Retinal pigment epithelial cell (primary cell): ENCODE results near the gene ZNF407.
"Not testable (repeated sequence)": the region's sequence is repeated elsewhere in the genome, so short reads cannot be mapped to it uniquely, and the experiment has no call there.

ENCODE experiments used
- DNase-seq: peaks from one replicate; pipeline ENCODE4 v3.0.0-alpha.2; 2010; ENCODE audit warnings: low read depth
- H3K4me3 ChIP-seq: 2 replicates; pipeline ENCODE4 v1.5.1; 2011; ENCODE audit warnings: mild to moderate bottlenecking, low read length, control low read depth, moderate library complexity
- CTCF ChIP-seq: conservative IDR thresholded peaks from 2 replicates; pipeline ENCODE4 v1.5.1; 2011; ENCODE audit warnings: low read depth, low read length, control low read depth, inconsistent platforms

ZNF407 gene

GRCh38 chr18:75101916-75102315 lies 504.2 kb downstream of the ZNF407 start:
- no peak overlapping the region for H3K4me3 ChIP-seq
- DNase-seq: no peak
- no peak for TF ChIP-seq CTCF

GRCh38 chr18:75104029-75104428 lies 506.4 kb downstream of the ZNF407 start:
- H3K4me3 ChIP-seq, DNase-seq: not testable (repeated sequence)

- no peak for TF ChIP-seq CTCF
- H3K4me3 ChIP-seq: no peak overlapping the region
- no peak for DNase-seq
Observed at GRCh38 chr18:75104483-75104882, 506.8 kb downstream of the ZNF407 start.

- DNase-seq: no peak
- no peak for TF ChIP-seq CTCF
Observed at GRCh38 chr18:75105551-75106254, 508.0 kb downstream of the ZNF407 start.

GRCh38 chr18:75106746-75107145 lies 509.1 kb downstream of the ZNF407 start:
- H3K4me3 ChIP-seq: no peak overlapping the region
- no peak for TF ChIP-seq CTCF
- no peak for DNase-seq

More at GRCh38 chr18:75105551-75106254, 508.0 kb downstream of the ZNF407 start:
- H3K4me3 ChIP-seq: no peak overlapping the region

GRCh38 chr18:75107196-75107930 lies 509.7 kb downstream of the ZNF407 start:
- TF ChIP-seq CTCF: no peak
- H3K4me3 ChIP-seq: no peak overlapping the region
- DNase-seq: no peak

- no peak for TF ChIP-seq CTCF
- H3K4me3 ChIP-seq: no peak overlapping the region
- no peak for DNase-seq
Observed at GRCh38 chr18:75107931-75108276, 510.2 kb downstream of the ZNF407 start.
